AG09309 (cell line): ENCODE results near the gene MICOS13.

Experiments used
- DNase-seq: peaks from one replicate; pipeline ENCODE4 v3.0.0-alpha.2; 2010; ENCODE audit warnings: low read depth
- H3K4me3 ChIP-seq: 2 replicates; pipeline ENCODE4 v1.5.1; 2011; ENCODE audit warnings: mild to moderate bottlenecking, low read depth, low read length, moderate library complexity; ENCODE audit not compliant: control insufficient read depth
- CTCF ChIP-seq: IDR thresholded peaks from 2 replicates; pipeline ENCODE4 v1.5.1; 2011; ENCODE audit warnings: mild to moderate bottlenecking, low read depth, low read length, inconsistent platforms; ENCODE audit not compliant: insufficient read depth, control insufficient read depth; ENCODE audit errors: missing control alignments

MICOS13 gene

GRCh38 chr19:5698635-5699422, 18.5 kb upstream of the MICOS13 start:
- TF ChIP-seq CTCF = no peak
- no peak overlapping the region for H3K4me3 ChIP-seq
- DNase-seq = no peak

GRCh38 chr19:5697890-5698634, 17.7 kb upstream of the MICOS13 start:
- no peak for TF ChIP-seq CTCF
- H3K4me3 ChIP-seq = no peak overlapping the region
- DNase-seq = no peak

- no peak for TF ChIP-seq CTCF
- H3K4me3 ChIP-seq = no peak overlapping the region
- no peak for DNase-seq
Measured at GRCh38 chr19:5697022-5697889, 16.9 kb upstream of the MICOS13 start.

GRCh38 chr19:5696196-5697021, 16.1 kb upstream of the MICOS13 start:
- no peak overlapping the region for H3K4me3 ChIP-seq
- DNase-seq = no peak
- TF ChIP-seq CTCF = no peak

- DNase-seq = no peak
- TF ChIP-seq CTCF = no peak
- H3K4me3 ChIP-seq = no peak overlapping the region
Measured at GRCh38 chr19:5695649-5696195, 15.4 kb upstream of the MICOS13 start.
